NCI-H2029 treated with DMSO at 0.1 percent for 48 hours (cell line): ENCODE data around the gene ENG.
"Not testable (repeated sequence)": the region's sequence is repeated elsewhere in the genome, so short reads cannot be mapped to it uniquely, and the experiment has no call there.

ENCODE experiments used
- DNase-seq: peaks from one replicate; lab custom pipeline; 2025; lab: John Stamatoyannopoulos, UW

Gene ENG

DNA sequence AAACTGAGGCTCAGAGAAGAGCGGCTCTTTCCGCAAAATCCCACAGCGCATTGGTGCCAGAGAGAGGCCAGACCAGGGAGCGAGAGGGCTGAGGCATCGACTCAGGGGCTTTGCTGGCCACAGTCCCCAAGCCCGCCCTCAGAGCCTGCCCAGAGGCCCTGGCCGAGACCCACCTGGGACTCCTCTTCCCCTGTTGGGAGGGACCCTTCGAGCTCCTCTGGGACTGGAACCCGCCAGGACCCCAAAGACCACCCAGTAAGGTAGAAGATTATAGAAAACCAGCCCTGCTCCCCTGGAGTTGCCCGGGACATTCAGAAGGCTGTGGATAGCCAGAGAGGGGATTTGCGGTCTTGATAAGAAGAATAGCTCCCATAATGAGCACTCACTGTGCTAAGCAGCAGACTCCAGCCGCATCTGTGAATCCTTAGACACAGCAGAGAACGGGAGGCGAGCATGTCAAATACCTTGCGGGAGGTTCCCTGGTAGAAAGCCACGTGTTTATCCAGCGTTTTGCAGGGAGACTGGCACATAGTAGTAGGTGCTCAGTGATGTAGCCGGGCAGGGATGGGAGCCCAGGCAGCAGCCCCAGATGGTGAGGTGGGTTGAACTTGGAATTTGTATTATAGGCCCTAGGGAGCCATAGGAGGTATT is 23.7 kb upstream of the ENG start:
- no peak for DNase-seq

GRCh38 chr9:127877566-127877998 is 23.1 kb upstream of the ENG start, which contains the start of gene AK1:
Gene AK1, minus strand, starts transcription at chr9:127877675. Its CDS starts 3,058 bp downstream, at chr9:127874617.
- DNase-seq: no peak

GRCh38 chr9:127876764-127877562 is 22.5 kb upstream of the ENG start:
- no peak for DNase-seq

- no peak for DNase-seq
These were observed 21.7 kb upstream of the ENG start for GRCh38 chr9:127876026-127876763.

DNA sequence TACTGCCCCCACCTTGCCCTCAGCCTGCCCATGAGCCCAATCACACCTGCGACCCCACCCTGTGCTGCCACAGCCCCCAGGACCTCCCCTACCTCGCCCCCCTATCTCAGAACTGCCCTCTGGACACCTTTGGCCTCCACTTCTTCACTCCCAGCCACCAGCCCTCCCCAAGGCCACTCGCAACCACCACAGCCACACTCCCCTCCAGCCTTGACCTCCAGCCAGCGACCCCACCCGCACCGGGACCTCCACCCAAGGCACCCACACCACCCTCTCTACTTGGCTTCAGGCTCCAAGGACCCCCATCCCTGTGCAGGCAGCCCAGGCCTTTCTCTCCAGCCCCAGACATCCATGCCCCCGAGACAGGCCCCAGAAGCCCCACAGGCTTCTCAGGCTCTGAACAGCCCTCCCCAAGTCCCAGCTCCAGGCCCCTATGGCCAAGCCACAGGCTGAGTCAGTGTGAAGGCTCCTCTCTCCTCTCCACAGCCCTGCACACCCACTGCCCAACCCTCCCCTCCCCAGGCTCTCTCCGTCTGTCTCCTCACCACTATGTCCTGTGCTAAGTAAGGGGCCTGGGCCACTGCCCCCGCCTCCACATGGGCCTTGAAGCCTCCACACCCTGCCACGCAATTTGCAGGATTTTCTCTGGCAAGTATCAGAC is 21.0 kb upstream of the ENG start:
- no peak for DNase-seq

- DNase-seq: no peak
These were observed 20.1 kb upstream of the ENG start for GRCh38 chr9:127874301-127875221.

DNA sequence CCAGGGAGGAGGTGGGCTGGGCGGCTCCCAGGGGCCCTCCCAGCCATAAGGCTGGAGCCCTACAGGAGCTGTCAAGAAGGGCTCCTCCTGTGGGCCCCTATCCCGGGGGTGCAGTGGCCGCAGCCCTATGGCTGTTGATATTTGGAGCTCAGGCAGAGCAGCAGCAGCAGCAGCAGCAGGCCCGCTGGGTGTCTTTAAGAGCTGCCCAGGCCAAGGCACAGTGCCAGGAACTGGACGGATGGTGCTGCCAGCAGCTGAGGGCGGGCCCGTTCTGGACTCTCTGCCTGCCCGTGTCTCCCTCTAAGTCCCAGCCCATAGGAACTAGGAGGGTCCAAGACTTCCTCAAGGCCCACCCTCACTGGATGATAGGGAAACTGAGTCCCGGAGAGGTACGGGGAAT is 19.4 kb upstream of the ENG start:
- DNase-seq: no peak

DNA sequence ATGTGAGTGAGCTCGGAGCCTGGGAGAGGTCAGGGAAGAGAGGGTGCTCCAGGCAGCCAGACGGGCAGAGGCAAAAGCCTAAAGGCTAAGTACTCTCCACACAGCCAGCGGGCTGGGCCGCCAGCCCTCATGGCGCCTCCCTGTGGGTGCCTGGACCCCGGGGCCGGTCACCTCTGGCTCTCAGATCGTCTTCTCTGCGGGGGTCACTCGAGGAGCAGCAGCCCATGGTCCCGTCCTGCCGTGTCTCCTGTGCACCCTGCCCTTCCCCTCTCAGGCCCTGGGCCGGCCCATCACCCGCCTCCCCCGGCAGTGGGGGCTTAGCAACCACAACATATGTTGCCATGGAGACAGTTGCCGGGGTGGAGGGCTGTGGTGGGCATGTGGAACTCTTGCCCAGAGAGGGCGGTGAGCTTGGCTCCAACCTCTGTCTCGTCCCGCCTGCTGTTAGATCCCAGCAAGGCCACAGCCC is 18.8 kb upstream of the ENG start:
- no peak for DNase-seq

GRCh38 chr9:127872369-127873222 is 18.1 kb upstream of the ENG start:
- DNase-seq: no peak

- no peak for DNase-seq
These were observed 17.1 kb upstream of the ENG start for GRCh38 chr9:127871531-127871930.

DNA sequence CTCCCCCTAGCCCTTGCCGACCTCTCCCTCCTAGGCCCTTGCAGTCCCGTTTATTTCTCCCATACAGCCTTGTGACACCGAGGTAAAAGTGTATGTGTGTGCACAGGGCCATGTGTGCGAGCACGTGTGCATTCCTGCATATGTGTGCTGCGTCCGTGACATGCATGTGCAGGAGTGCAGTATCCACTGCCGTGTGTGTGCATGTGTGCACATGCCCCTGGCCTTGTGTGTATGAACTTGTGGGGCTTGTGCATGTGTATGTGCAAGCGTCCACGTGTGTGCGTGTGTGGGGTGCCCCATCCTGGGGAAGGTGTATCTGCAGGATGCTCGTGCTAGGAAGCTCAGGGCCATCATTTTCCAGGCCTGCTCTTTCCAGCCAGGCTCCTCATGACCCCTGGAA is 16.4 kb upstream of the ENG start:
- DNase-seq: no peak

GRCh38 chr9:127870153-127870491 is 15.7 kb upstream of the ENG start:
- DNase-seq: not testable (repeated sequence)

DNA sequence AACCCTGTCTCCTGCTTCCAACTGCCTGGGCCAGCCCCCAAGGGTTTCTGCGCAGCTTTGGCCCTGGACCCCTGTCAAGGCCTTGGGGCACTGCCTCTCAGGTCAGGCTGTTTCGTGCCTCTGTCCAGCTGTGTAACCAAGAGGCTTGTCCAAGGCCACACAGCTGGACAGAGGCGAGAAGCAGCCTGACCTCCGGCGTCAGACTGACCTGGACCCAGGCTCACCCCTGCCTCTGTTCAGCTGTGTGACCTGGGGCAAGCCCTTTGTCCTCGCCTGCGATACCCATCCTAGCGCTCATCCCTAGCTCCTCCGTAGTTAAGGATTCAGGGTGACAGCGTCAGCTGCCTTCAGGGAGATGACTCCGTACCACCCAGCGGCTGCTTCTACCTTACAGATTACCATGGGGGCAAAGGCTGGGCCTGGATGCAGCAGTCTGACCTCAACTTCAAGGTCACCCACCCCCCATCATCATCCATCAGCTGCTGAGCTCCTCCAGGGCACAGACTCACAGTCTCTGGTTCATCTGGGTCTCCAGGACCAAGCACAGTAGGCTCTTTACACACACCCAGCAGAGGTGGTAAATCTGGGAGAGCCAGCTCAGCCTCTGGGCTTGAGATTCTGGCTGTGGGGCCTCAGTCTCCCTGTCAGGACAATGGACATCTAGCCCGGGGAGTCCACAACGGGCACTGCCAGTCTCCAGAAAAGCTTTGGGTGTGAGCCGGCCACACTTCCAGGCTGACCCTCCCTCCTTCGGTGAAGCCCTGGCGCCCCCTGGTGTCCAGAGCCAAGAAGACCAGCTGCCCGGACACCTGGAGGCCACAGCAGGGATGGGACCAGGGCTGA is 15.1 kb upstream of the ENG start:
- DNase-seq: peak; percentile 40

- no peak for DNase-seq
These were observed 13.9 kb upstream of the ENG start for GRCh38 chr9:127868278-127868902.

GRCh38 chr9:127867356-127868277 is 13.2 kb upstream of the ENG start:
- no peak for DNase-seq

DNA sequence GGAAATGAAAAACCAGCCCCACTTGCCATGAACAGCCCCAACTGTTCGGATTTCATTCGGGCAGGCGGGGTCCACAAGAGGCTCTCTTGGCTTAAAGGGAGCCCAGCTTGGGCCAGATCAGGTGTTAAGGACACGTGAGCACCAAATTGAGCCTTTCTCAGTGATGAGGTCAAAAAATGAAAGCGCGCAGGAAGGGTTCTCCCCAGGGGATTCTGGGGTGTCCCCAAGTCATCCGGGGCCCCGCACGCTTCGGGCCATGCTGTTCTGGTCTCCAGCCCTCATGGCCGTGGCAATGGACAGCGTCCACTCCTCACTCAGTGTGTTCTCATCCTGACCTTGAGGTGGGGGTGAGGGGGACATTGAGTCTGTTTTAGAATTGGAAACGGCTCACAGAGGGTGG is 12.1 kb upstream of the ENG start:
- no peak for DNase-seq

DNA sequence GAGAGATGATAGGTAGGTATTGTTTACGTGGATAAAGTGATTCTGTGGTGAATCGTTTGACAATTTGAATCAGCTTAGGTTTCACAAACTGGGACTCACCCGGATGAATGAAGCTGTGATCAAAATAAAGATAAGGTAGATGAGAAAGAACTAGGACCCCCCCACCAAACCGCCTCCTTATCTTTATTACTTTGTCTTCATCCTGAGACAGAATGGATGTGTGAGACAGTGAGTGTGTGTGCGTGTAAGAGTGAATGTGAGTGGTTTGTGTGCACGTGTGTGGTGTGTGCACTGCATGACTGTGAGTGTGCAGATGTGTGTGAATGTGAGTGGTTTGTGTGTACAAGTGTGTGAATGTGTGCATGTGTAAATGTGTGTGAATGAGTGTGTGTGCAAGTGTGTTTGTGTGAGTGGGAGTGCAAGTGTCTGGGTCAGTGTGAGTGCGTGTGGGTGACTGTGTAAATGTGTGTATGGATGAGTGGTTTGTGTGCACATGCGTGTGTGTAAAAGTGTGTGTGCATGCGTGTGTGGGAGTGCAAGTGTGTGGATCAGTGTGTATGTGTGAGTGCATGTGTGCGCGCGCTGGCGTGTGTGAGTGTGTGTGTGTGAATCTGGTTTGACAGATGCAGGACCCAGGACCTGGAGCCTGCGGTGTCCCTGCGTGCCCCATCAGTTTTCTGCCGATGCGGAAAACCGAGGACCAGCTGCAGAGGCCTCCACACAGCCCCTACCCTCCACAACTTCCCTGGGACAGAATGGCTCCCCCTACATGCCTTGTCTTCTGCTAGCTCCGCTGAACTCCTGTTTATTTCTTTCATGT is 11.4 kb upstream of the ENG start:
- DNase-seq: no peak
